OCI-LY7 (cell line): Measurements from ENCODE around the gene CPLX3.

Experiments used
- EZH2phosphoT487 ChIP-seq: fragments of 200-600 bp; sonication (generic); IDR thresholded peaks from 2 replicates; pipeline ENCODE4 v1.6.1; 2018; ENCODE audit warnings: low read depth, borderline replicate concordance, mild to moderate bottlenecking, mixed run types, antibody characterized with exemption, low read length, moderate library complexity, mixed read lengths
- TF ChIP-seq, protein P1 (sequence below): fragments of 200-600 bp; sonication (generic); conservative IDR thresholded peaks from 2 replicates; pipeline ENCODE4 v1.5.1; 2014; ENCODE audit warnings: mild to moderate bottlenecking, antibody characterized with exemption, low read length, moderate library complexity, mixed read lengths

DNA sequence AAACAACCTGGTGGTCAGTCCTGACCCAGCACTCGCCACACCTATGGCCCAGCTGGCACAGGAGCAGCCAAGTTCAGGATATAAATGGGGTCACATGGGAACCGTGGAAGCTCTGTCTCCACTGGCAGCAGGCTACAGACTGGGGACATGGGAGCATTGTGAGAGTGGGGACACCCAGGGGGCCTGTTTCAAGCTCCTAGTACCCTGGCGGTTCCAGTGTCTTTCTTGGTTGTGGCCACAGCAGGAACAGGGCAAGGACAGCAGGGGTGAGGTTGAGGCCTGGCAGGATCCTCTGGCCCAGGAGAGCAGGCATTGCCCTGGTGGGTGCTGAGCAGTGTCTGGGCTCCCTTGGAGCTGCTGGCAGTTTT lies 42.6 kb upstream of the CPLX3 start:
- TF ChIP-seq, protein P1, sequence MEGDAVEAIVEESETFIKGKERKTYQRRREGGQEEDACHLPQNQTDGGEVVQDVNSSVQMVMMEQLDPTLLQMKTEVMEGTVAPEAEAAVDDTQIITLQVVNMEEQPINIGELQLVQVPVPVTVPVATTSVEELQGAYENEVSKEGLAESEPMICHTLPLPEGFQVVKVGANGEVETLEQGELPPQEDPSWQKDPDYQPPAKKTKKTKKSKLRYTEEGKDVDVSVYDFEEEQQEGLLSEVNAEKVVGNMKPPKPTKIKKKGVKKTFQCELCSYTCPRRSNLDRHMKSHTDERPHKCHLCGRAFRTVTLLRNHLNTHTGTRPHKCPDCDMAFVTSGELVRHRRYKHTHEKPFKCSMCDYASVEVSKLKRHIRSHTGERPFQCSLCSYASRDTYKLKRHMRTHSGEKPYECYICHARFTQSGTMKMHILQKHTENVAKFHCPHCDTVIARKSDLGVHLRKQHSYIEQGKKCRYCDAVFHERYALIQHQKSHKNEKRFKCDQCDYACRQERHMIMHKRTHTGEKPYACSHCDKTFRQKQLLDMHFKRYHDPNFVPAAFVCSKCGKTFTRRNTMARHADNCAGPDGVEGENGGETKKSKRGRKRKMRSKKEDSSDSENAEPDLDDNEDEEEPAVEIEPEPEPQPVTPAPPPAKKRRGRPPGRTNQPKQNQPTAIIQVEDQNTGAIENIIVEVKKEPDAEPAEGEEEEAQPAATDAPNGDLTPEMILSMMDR, result no peak
- TF ChIP-seq EZH2phosphoT487, result no peak
